Neural cell (in vitro differentiated cells): ENCODE results near the gene DCDC2B. TPM values are rescaled to one million over a fixed set of nuclear protein-coding genes. Genes with fewer than 3 reads are reported as not detected.
A peak's percentile ranks its signal among the peaks of the same experiment; 100 is the strongest.

Experiments
- H2AFZ ChIP-seq: fragments of 200-600, 300-800 bp; sonication (generic), shearing (Covaris generic); 2 replicates; pipeline ENCODE4 v1.6.0; 2014; ENCODE audit warnings: low read depth, mild to moderate bottlenecking, antibody characterized with exemption, low read length, moderate library complexity
- H3F3A ChIP-seq: fragments of 200-600 bp; shearing (Covaris generic); 2 replicates; pipeline ENCODE4 v1.6.1; 2016; ENCODE audit warnings: mild to moderate bottlenecking, moderate library complexity, mixed read lengths, antibody characterized with exemption, low read length; ENCODE audit not compliant: insufficient read depth, poor library complexity, severe bottlenecking
- H3K27ac ChIP-seq: fragments of 200-600, 300-800 bp; sonication (generic), shearing (Covaris generic); 2 replicates; pipeline ENCODE4 v1.5.1; 2014; ENCODE audit warnings: mild to moderate bottlenecking, low read length, moderate library complexity
- H3K27me3 ChIP-seq: fragments of 300-800, 200-600 bp; sonication (generic), shearing (Covaris generic); 2 replicates; pipeline ENCODE4 v1.6.0; 2014; ENCODE audit warnings: mild to moderate bottlenecking, low read depth, low read length, moderate library complexity; ENCODE audit not compliant: insufficient read depth
- H3K36me3 ChIP-seq: fragments of 300-800, 200-600 bp; sonication (generic), shearing (Covaris generic); 2 replicates; pipeline ENCODE4 v1.5.1; 2014; ENCODE audit warnings: mild to moderate bottlenecking, antibody characterized with exemption, low read length, moderate library complexity; ENCODE audit not compliant: insufficient read depth
- H3K4me2 ChIP-seq: fragments of 300-800, 200-600 bp; sonication (generic), shearing (Covaris generic); 2 replicates; pipeline ENCODE4 v1.6.0; 2014; ENCODE audit warnings: mild to moderate bottlenecking, low read length
- H3K4me3 ChIP-seq: fragments of 300-800, 200-600 bp; sonication (generic), shearing (Covaris generic); 2 replicates; pipeline ENCODE4 v1.5.1; 2014; ENCODE audit warnings: mild to moderate bottlenecking, low read length, moderate library complexity
- H3K79me2 ChIP-seq: fragments of 200-600 bp; shearing (Covaris generic); replicated peaks from 2 replicates; pipeline ENCODE4 v1.6.0; 2014; ENCODE audit warnings: mild to moderate bottlenecking, low read length, moderate library complexity; ENCODE audit not compliant: insufficient read depth
- H3K9ac ChIP-seq: fragments of 300-800, 200-600 bp; sonication (generic), shearing (Covaris generic); 2 replicates; pipeline ENCODE4 v1.6.1; 2016; ENCODE audit warnings: mild to moderate bottlenecking, low read length, mixed read lengths
- H3K9me2 ChIP-seq: fragments of 200-600 bp; shearing (Covaris generic); 2 replicates; pipeline ENCODE4 v1.6.1; 2016; ENCODE audit warnings: mild to moderate bottlenecking, low read length, mixed read lengths; ENCODE audit not compliant: insufficient read depth
- H3K9me3 ChIP-seq: fragments of 200-600, 300-800 bp; sonication (generic), shearing (Covaris generic); 2 replicates; pipeline ENCODE4 v1.6.1; 2016; ENCODE audit warnings: mild to moderate bottlenecking, mixed run types, low read length, moderate library complexity, mixed read lengths
- H4K20me1 ChIP-seq: fragments of 200-600 bp; shearing (Covaris generic); 2 replicates; pipeline ENCODE4 v1.6.1; 2016; ENCODE audit warnings: mild to moderate bottlenecking, mixed run types; ENCODE audit not compliant: insufficient read depth
- CTCF ChIP-seq: fragments of 450-650 bp; IDR thresholded peaks from 2 replicates; pipeline ENCODE4 v1.5.1; 2014; ENCODE audit warnings: antibody characterized with exemption, mild to moderate bottlenecking, moderate library complexity; ENCODE audit not compliant: poor library complexity, severe bottlenecking
- EP300 ChIP-seq: fragments of 450-650 bp; conservative IDR thresholded peaks from 2 replicates; pipeline ENCODE4 v1.6.1; 2014; ENCODE audit warnings: antibody characterized with exemption, mild to moderate bottlenecking, moderate library complexity; ENCODE audit not compliant: poor library complexity, severe bottlenecking
- EZH2 ChIP-seq: fragments of 200-600, 300-800 bp; shearing (Covaris generic), sonication (generic); IDR thresholded peaks from 2 replicates; pipeline ENCODE4 v1.6.1; 2014; ENCODE audit warnings: antibody characterized with exemption, low read length, borderline replicate concordance, mild to moderate bottlenecking; ENCODE audit not compliant: insufficient read depth, poor library complexity, severe bottlenecking
- MXI1 ChIP-seq: fragments of 450-650 bp; conservative IDR thresholded peaks from 2 replicates; pipeline ENCODE4 v1.6.1; 2014; ENCODE audit warnings: antibody characterized with exemption, mild to moderate bottlenecking; ENCODE audit not compliant: poor library complexity, severe bottlenecking
- POLR2AphosphoS5 ChIP-seq: IDR thresholded peaks from 2 replicates; pipeline ENCODE4 v1.6.1; 2012
- RAD21 ChIP-seq: fragments of 450-650 bp; conservative IDR thresholded peaks from 2 replicates; pipeline ENCODE4 v1.6.1; 2014; ENCODE audit warnings: antibody characterized with exemption, mild to moderate bottlenecking, moderate library complexity
- REST ChIP-seq: IDR thresholded peaks from 2 replicates; pipeline ENCODE4 v1.6.1; 2012; ENCODE audit warnings: borderline replicate concordance
- SMC3 ChIP-seq: fragments of 450-650 bp; conservative IDR thresholded peaks from 2 replicates; pipeline ENCODE4 v1.6.1; 2014; ENCODE audit warnings: antibody characterized with exemption, mild to moderate bottlenecking, moderate library complexity; ENCODE audit not compliant: poor library complexity
- TAF1 ChIP-seq: IDR thresholded peaks from 2 replicates; pipeline ENCODE4 v1.6.1; 2012; ENCODE audit warnings: low read depth
- polyA plus RNA-seq: library from polyadenylated mRNA; depleted of rRNA; stranded (reverse); fragments of >200 nt; gene quantifications from 2 replicates; pipeline ENCODE4 v1.2.3, GENCODE V29; 2014

Gene DCDC2B
- polyA plus RNA-seq, 1 donor from 2014 or later, result not detected

GRCh38 chr1:32221980-32222755 lies 13.3 kb downstream of the DCDC2B start, which contains the start of the genes EIF3I and TMEM234:
Gene EIF3I, plus strand, starts transcription at chr1:32222407. Its CDS starts 35 bp downstream, at chr1:32222442.
Gene TMEM234, minus strand, starts transcription at chr1:32222353. Its CDS starts 31 bp downstream, at chr1:32222322.
- TF ChIP-seq MXI1, result peak; percentile 90
- peak; percentile 17 for TF ChIP-seq SMC3
- TF ChIP-seq CTCF, result no peak
- no peak for TF ChIP-seq EZH2
- peak; percentile 25 for TF ChIP-seq REST
- TF ChIP-seq POLR2AphosphoS5, result peak; percentile 94
- TF ChIP-seq EP300, result no peak
- no peak for TF ChIP-seq RAD21
- TF ChIP-seq TAF1, result no peak
- Histone ChIP-seq H2AFZ (peak within 1 kb of the TSS; percentile 75), H3K79me2 (peaks cover 22% of the 10 kb centered on the region), H3F3A (no peaks in the 10 kb centered on the region), H3K4me2 (peak within 1 kb of the TSS; percentile 93), H3K9me3 (no peaks in the 10 kb centered on the region), H3K4me3 (peak within 1 kb of the TSS; percentile 80), H3K36me3 (no peaks in the 10 kb centered on the region), H3K27me3 (no peaks in the 10 kb centered on the region), H3K27ac (peak within 1 kb of the TSS; percentile 89), H3K9ac (peak within 1 kb of the TSS; percentile 89), H3K9me2 (no peaks in the 10 kb centered on the region), H4K20me1 (no peaks in the 10 kb centered on the region)

GRCh38 chr1:32223683-32224082 lies 14.8 kb downstream of the DCDC2B start:
- H2AFZ ChIP-seq, result no peak overlapping the region
- peak overlapping the region; percentile 80 for H3K4me3 ChIP-seq
- no peak overlapping the region for H3K9ac ChIP-seq
- no peaks in the 10 kb centered on the region for H3K27me3 ChIP-seq
- TF ChIP-seq MXI1 (no peak), CTCF (no peak), POLR2AphosphoS5 (no peak), SMC3 (no peak), EP300 (no peak), TAF1 (no peak), EZH2 (no peak), RAD21 (no peak), REST (no peak)
- H3K36me3 ChIP-seq, result no peaks in the 10 kb centered on the region
- H3K27ac ChIP-seq, result no peak overlapping the region
- H3F3A ChIP-seq, result no peaks in the 10 kb centered on the region
- H3K9me3 ChIP-seq, result no peaks in the 10 kb centered on the region
- H4K20me1 ChIP-seq, result no peaks in the 10 kb centered on the region
- peaks cover 22% of the 10 kb centered on the region for H3K79me2 ChIP-seq
- H3K9me2 ChIP-seq, result no peaks in the 10 kb centered on the region
- H3K4me2 ChIP-seq, result no peak overlapping the region
